ENCODE data around the gene SERPINA4.

The SERPINA4 gene

GRCh38 chr14:94545131-94545841 is 16.0 kb upstream of the SERPINA4 start:
- Histone ChIP-seq H3K9me3 (ENCODE audit: control insufficient read depth, insufficient read depth, low read length) (no peaks in the 10 kb centered on the region), H3K4me1 (ENCODE audit: control insufficient read depth, insufficient read depth, low read length) (peaks cover 11% of the 10 kb centered on the region), H3K4me3 (ENCODE audit: low read depth, low read length) (no peak overlapping the region), H3K27me3 (ENCODE audit: control insufficient read depth, insufficient read depth, low read length) (no peaks in the 10 kb centered on the region), H3K36me3 (ENCODE audit: control insufficient read depth, insufficient read depth, low read length) (no peaks in the 10 kb centered on the region), H3K9ac (ENCODE audit: low read depth, low read length) (no peak overlapping the region)

DNA sequence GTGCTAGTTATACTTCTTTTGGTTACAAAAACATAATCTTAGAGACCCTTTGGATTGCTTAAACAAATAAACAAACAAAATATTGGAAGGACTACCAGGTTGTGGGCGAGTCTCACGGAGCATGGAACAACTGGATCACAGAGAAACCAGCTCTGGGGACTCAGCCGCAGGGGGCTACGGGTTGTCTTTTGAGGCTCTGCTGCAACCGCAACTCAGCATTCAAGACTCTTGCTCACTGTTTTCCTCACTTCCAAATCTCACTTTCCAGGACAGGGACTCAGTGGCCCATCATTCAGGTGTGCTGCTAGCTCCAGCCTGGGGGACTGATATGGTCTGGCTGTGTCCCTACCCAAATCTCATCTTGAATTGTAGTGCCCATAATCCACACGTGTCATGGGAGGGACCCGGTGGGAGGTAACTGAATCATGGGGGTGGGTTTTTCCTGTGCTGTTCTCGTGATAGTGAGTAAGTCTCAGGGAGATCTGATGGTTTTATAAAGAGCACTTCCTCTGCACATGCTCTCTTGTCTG is 14.0 kb upstream of the SERPINA4 start:
- peaks cover 9% of the 10 kb centered on the region for H3K4me1 ChIP-seq (ENCODE audit: control insufficient read depth, insufficient read depth, low read length)

DNA sequence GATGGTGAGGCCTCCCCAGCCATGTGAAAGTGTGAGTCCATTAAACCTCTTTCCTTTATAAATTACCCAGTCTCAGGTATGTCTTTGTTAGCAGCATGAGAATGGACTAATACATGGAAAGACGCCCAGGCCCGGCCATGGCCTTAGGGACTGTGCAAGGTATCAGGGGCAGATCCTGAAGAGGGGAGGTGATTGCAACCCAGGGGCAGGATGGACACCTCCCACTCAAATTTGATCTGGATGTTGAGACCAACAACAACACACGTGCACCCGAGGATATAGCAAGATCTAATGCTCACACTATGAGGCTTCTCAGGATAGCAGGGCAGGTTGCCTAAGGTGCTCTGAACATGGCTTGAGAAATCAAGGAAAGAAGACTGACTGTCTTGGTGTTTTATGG is 13.5 kb upstream of the SERPINA4 start:
- Histone ChIP-seq H3K9me3 (ENCODE audit: control insufficient read depth, insufficient read depth, low read length) (no peaks in the 10 kb centered on the region), H3K4me1 (ENCODE audit: control insufficient read depth, insufficient read depth, low read length) (peaks cover 9% of the 10 kb centered on the region), H3K9ac (ENCODE audit: low read depth, low read length) (no peak overlapping the region), H3K36me3 (ENCODE audit: control insufficient read depth, insufficient read depth, low read length) (no peaks in the 10 kb centered on the region), H3K27me3 (ENCODE audit: control insufficient read depth, insufficient read depth, low read length) (no peaks in the 10 kb centered on the region), H3K4me3 (ENCODE audit: low read depth, low read length) (no peak overlapping the region)

More for the DNA sequence above, 14.0 kb upstream of the SERPINA4 start:
- Histone ChIP-seq H3K9me3 (ENCODE audit: control insufficient read depth, insufficient read depth, low read length) (no peaks in the 10 kb centered on the region), H3K4me3 (ENCODE audit: low read depth, low read length) (no peak overlapping the region), H3K27me3 (ENCODE audit: control insufficient read depth, insufficient read depth, low read length) (no peaks in the 10 kb centered on the region), H3K36me3 (ENCODE audit: control insufficient read depth, insufficient read depth, low read length) (no peaks in the 10 kb centered on the region), H3K9ac (ENCODE audit: low read depth, low read length) (no peak overlapping the region)

GRCh38 chr14:94548131-94548998 is 12.9 kb upstream of the SERPINA4 start:
- Histone ChIP-seq H3K9me3 (ENCODE audit: control insufficient read depth, insufficient read depth, low read length) (no peaks in the 10 kb centered on the region), H3K4me1 (ENCODE audit: control insufficient read depth, insufficient read depth, low read length) (peaks cover 9% of the 10 kb centered on the region), H3K27me3 (ENCODE audit: control insufficient read depth, insufficient read depth, low read length) (no peaks in the 10 kb centered on the region), H3K4me3 (ENCODE audit: low read depth, low read length) (no peak overlapping the region), H3K9ac (ENCODE audit: low read depth, low read length) (no peak overlapping the region), H3K36me3 (ENCODE audit: control insufficient read depth, insufficient read depth, low read length) (no peaks in the 10 kb centered on the region)

DNA sequence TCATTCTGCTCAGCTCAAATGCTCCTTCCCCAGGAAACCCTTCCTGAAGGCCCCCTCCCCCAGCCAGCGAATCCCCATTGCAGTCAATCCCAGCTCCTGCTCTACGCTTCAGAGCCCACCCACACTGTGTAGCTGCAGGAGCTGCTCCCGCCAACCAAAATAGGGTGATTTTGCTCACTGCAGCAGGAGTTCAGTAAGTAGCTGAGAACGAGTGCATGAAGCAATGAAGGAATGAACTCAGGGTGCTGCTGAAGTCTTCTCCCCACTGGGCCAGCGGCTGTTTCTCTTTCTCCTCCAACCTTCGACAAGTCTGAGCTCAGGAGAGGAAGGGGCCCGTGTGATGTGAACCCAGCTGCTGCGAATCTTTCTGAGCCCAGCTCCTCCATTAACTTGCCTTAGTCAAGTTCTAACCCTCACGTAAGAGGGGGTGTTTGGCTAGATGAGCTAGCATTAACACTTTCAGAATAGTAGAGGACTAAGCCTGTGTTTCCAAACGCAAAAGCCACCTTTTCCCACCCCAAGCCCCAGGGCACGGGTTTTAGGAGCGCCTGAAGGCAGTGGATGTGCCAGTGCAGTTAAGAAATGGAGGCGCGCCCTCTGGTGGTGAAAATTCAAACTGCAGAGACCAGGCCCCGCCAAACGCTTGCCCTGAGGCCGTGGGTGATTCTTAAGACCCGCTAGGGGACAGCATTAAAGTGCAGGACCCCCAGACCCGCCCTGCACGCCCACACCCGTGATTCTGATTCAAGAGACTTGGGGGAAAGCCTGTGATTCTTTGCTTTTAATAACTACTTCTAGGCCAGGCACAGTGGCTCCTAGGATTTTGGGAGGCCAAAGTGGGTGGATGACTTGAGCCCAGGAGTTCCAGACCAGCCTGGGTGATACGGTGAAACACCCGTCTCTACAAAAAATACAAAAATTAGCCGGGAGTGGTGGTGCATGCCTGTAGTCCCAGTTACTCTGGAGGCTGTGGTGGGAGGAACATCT is 11.9 kb upstream of the SERPINA4 start:
- H3K4me3 ChIP-seq (ENCODE audit: low read depth, low read length) = no peak overlapping the region
- no peaks in the 10 kb centered on the region for H3K27me3 ChIP-seq (ENCODE audit: control insufficient read depth, insufficient read depth, low read length)
- H3K9me3 ChIP-seq (ENCODE audit: control insufficient read depth, insufficient read depth, low read length) = no peaks in the 10 kb centered on the region
- peaks cover 7% of the 10 kb centered on the region for H3K4me1 ChIP-seq (ENCODE audit: control insufficient read depth, insufficient read depth, low read length)
- H3K9ac ChIP-seq (ENCODE audit: low read depth, low read length) = no peak overlapping the region
- H3K36me3 ChIP-seq (ENCODE audit: control insufficient read depth, insufficient read depth, low read length) = no peaks in the 10 kb centered on the region

DNA sequence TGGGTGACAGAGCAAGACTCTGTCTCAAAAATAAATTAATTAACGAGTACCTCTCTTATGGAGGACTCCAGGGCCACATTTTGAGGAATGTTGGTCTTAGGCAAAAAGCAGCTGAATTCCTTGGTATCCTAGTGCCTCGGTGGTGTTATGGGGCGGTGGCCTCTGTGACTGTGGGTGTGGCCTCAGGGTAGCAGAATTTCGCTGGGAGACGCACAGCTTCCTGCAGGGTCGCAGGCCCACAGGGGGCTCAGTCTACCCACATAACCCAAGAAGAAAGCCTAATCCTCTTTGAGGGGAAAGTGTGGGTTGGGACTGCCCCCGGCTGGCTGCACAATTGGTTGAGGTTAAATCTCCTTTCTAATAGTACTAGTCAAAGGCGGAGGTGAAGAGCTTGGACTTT is 11.2 kb upstream of the SERPINA4 start:
- Histone ChIP-seq H3K9ac (ENCODE audit: low read depth, low read length) (no peak overlapping the region), H3K9me3 (ENCODE audit: control insufficient read depth, insufficient read depth, low read length) (no peaks in the 10 kb centered on the region), H3K4me3 (ENCODE audit: low read depth, low read length) (no peak overlapping the region), H3K27me3 (ENCODE audit: control insufficient read depth, insufficient read depth, low read length) (no peaks in the 10 kb centered on the region), H3K4me1 (ENCODE audit: control insufficient read depth, insufficient read depth, low read length) (peaks cover 4% of the 10 kb centered on the region), H3K36me3 (ENCODE audit: control insufficient read depth, insufficient read depth, low read length) (no peaks in the 10 kb centered on the region)

- Histone ChIP-seq H3K9me3 (ENCODE audit: control insufficient read depth, insufficient read depth, low read length) (no peaks in the 10 kb centered on the region), H3K9ac (ENCODE audit: low read depth, low read length) (no peak overlapping the region), H3K4me1 (ENCODE audit: control insufficient read depth, insufficient read depth, low read length) (no peaks in the 10 kb centered on the region), H3K36me3 (ENCODE audit: control insufficient read depth, insufficient read depth, low read length) (no peaks in the 10 kb centered on the region), H3K27me3 (ENCODE audit: control insufficient read depth, insufficient read depth, low read length) (no peaks in the 10 kb centered on the region), H3K4me3 (ENCODE audit: low read depth, low read length) (no peak overlapping the region)
These were observed 5.3 kb upstream of the SERPINA4 start for GRCh38 chr14:94555991-94556390.

DNA sequence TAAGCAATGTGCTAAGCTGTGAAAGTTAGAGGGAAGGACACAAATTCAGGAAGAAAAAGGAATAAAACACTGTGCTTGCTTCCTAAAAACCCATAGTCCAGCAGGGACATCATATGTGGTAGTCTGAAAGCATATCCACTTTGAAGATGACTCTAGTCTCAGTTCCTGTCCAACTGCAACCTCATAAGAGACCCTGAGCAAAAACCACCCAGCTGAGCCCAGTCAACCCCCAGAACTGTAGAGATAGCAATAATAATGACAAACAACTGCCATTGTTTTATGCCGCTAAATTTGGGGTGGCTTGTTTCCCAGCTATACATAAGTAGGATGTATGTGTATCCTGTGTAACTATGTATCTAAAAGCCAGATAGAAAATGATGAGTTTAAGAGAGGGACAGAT is 3.9 kb upstream of the SERPINA4 start:
- no peak overlapping the region for H3K9ac ChIP-seq (ENCODE audit: low read depth, low read length)
- no peaks in the 10 kb centered on the region for H3K36me3 ChIP-seq (ENCODE audit: control insufficient read depth, insufficient read depth, low read length)
- no peaks in the 10 kb centered on the region for H3K27me3 ChIP-seq (ENCODE audit: control insufficient read depth, insufficient read depth, low read length)
- H3K4me3 ChIP-seq (ENCODE audit: low read depth, low read length) = no peak overlapping the region
- no peaks in the 10 kb centered on the region for H3K4me1 ChIP-seq (ENCODE audit: control insufficient read depth, insufficient read depth, low read length)
- H3K9me3 ChIP-seq (ENCODE audit: control insufficient read depth, insufficient read depth, low read length) = no peaks in the 10 kb centered on the region

DNA sequence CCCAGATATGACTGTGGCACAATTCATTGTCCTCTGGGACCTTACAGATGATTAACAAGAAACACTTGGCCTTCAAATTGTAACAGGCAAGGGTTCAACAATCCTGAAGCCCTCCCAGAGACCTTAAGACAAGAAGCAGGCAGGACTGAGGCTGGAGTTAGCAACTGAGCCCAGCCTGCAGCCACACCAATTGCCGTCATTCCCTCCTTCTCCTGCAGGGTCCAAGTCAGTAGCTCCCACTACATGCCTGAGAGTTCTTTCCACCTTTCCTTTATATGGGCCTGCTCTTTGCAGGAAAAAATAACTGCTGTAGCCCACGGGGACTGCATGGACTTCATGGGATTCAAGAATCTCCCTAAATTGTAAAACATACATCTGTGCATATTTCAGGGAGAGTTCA is 2.4 kb upstream of the SERPINA4 start:
- H3K4me3 ChIP-seq (ENCODE audit: low read depth, low read length) = no peak overlapping the region
- H3K9ac ChIP-seq (ENCODE audit: low read depth, low read length) = no peak overlapping the region
- no peaks in the 10 kb centered on the region for H3K27me3 ChIP-seq (ENCODE audit: control insufficient read depth, insufficient read depth, low read length)
- H3K9me3 ChIP-seq (ENCODE audit: control insufficient read depth, insufficient read depth, low read length) = no peaks in the 10 kb centered on the region
- no peaks in the 10 kb centered on the region for H3K36me3 ChIP-seq (ENCODE audit: control insufficient read depth, insufficient read depth, low read length)
- no peaks in the 10 kb centered on the region for H3K4me1 ChIP-seq (ENCODE audit: control insufficient read depth, insufficient read depth, low read length)

GRCh38 chr14:94559638-94560290 is 1.5 kb upstream of the SERPINA4 start:
- Histone ChIP-seq H3K36me3 (ENCODE audit: control insufficient read depth, insufficient read depth, low read length) (no peaks in the 10 kb centered on the region), H3K4me3 (ENCODE audit: low read depth, low read length) (no peak overlapping the region)

GRCh38 chr14:94560291-94560665 is 964 bp upstream of the SERPINA4 start:
- H3K27me3 ChIP-seq (ENCODE audit: control insufficient read depth, insufficient read depth, low read length) = no peaks in the 10 kb centered on the region
- no peaks in the 10 kb centered on the region for H3K9me3 ChIP-seq (ENCODE audit: control insufficient read depth, insufficient read depth, low read length)
- no peaks in the 10 kb centered on the region for H3K4me1 ChIP-seq (ENCODE audit: control insufficient read depth, insufficient read depth, low read length)
- H3K36me3 ChIP-seq (ENCODE audit: control insufficient read depth, insufficient read depth, low read length) = no peaks in the 10 kb centered on the region
- no peak overlapping the region for H3K4me3 ChIP-seq (ENCODE audit: low read depth, low read length)
- H3K9ac ChIP-seq (ENCODE audit: low read depth, low read length) = no peak overlapping the region

More at GRCh38 chr14:94559638-94560290, 1.5 kb upstream of the SERPINA4 start:
- H3K9ac ChIP-seq (ENCODE audit: low read depth, low read length) = no peak overlapping the region
- H3K27me3 ChIP-seq (ENCODE audit: control insufficient read depth, insufficient read depth, low read length) = no peaks in the 10 kb centered on the region
- no peaks in the 10 kb centered on the region for H3K9me3 ChIP-seq (ENCODE audit: control insufficient read depth, insufficient read depth, low read length)
- no peaks in the 10 kb centered on the region for H3K4me1 ChIP-seq (ENCODE audit: control insufficient read depth, insufficient read depth, low read length)
